ENCODE data around the gene KRTAP4-1.
"Not testable (repeated sequence)": the region's sequence is repeated elsewhere in the genome, so short reads cannot be mapped to it uniquely, and the experiment has no call there.

Gene KRTAP4-1

DNA sequence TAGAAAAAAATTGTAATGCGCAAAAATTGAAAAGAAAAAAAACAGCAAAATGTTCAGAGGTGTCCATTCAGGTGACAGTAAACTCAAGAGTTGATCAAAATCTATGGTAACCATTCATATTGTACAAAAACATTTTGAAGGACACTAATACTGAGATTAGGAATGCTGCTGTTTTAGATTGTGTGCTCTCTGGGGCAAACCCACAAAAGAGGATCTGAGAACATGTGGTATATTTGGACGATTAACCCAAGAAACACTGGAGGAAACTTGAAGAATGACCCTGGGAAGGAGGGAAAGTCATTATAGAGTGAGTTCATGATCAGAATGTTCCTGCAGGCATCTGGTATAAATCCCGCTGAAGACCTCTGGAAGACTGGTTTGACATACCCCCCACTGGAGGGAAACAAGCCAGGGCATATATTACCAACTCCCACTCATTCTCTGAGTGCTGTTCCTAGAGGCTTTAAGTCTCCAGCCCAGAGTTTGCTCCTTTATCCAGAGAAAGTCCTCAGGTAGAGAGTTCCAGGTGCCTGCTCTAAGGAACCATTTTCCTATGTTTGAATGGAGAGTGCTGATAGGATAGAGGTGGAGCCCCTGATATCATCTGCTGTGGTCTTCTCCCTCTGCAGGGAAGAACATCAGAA lies 7.8 kb downstream of the KRTAP4-1 start:
- no peak for DNase-seq (ENCODE audit: low read depth in 1 of 2, low spot score in 1 of 2)

DNA sequence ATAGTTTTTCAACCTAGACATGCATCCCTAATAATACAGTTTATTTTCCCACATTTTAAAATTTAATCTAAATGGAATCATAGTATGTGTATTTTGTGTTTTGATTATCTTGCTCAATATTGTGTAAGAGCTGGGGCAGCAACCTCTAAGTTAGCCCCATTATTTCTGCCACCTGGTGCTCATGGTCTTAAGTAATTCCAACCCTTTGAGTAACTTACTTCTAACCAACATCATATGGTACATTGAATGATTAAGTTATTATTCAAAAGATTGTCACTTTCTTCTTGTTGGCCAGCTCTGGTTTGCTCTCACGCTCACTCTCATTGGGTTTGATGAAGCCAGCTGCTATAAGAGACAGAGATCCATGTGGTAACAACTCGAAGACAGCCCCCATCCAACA lies 12.8 kb downstream of the KRTAP4-1 start:
- no peak for DNase-seq (ENCODE audit: low read depth in 1 of 2, low spot score in 1 of 2)

DNA sequence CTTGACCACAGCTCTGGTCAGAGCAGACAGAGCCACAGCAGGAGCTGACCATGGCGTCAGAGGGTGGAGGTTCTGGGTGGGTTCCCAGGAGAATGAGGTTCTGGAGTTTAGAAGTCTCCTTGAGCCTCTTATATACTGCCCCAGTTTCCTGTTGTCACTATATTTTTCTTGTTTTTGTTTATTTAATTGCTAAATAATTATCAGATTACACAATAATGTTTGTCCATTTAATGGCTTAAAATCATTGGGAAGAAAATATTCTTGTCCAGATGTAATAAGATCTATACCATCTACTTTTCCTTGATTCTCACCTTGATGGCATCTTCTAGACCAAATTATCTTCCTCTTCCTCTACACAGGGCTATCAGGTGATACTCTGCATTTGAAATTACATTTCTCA lies 16.6 kb downstream of the KRTAP4-1 start, which contains the start of gene KRTAP4-3:
Gene KRTAP4-3 (minus strand): TSS at position 101 of the 400 bp plus-strand sequence. CDS start 49 bp downstream, at position 52.
- DNase-seq (ENCODE audit: low read depth in 1 of 2, low spot score in 1 of 2): no peak

- no peak for DNase-seq (ENCODE audit: low read depth in 1 of 2, low spot score in 1 of 2)
These were observed 17.1 kb downstream of the KRTAP4-1 start for GRCh38 chr17:41167561-41167960.

DNA sequence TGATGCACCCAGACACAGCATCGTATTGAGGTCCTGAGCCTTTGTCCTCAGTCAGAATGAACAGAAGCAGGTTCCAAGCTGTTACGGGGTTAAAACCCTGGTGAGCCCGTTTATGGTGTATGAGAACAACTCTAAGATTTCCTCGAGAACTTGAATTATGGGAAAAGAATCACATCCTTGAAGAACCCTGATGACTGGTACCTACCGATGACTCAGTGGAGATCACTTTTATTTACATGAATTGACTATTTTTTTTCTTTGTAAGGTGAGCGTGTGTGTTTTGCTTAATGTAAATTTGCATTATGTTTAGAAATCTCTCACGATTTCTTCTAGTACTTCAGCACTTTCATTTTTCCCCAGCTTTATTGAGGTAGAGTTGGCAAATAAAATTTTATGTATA lies 20.9 kb downstream of the KRTAP4-1 start:
- no peak for DNase-seq (ENCODE audit: low read depth in 1 of 2, low spot score in 1 of 2)

DNA sequence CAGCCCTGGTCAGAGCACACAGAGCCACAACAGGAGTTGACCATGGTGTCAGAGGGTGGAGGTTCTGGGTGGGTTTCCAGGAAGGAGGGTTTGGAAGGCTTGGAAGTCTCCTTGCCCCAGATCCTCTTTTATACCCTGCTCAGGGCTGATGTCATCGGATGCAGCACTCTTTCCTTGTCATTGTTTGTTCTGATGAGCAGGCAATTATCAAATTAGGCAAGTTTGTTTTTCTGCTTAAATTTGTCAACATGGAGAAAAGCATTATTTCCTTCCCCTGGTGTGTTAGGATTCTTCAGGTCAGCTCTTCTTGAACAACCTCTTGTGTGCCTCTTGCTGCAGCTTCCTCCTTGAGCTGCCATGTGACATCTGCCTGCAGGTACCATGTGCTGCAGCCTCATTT lies 24.1 kb downstream of the KRTAP4-1 start, which contains the start of gene KRTAP4-4:
Gene KRTAP4-4 (minus strand): TSS at position 101 of the 400 bp plus-strand sequence. CDS start 57 bp downstream, at position 44.
- no peak for DNase-seq (ENCODE audit: low read depth in 1 of 2, low spot score in 1 of 2)

- not testable (repeated sequence) for DNase-seq (ENCODE audit: low read depth in 1 of 2, low spot score in 1 of 2)
These were observed 24.5 kb downstream of the KRTAP4-1 start for GRCh38 chr17:41160190-41160589.

- no peak for DNase-seq (ENCODE audit: low read depth in 1 of 2, low spot score in 1 of 2)
These were observed 30.9 kb downstream of the KRTAP4-1 start for GRCh38 chr17:41153856-41154255.

DNA sequence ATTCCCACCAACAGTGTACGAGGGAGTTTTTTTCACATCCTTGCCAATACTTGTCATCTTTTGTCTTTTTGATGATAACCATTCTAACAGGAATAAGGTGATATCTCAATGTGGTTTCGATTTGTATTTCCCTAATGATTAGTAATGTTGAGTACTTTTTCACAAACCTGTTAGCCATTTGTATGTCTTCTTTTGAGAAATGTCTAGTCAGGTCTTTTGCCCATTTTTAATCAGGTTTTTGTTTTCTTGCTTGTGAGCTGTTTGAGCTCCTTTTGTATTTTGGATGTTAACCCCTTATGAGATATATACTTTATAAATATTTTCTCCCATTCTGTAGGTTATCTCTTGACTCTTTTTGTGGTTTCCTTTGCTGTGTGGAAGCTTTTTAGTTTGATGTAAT lies 33.2 kb downstream of the KRTAP4-1 start:
- no peak for DNase-seq (ENCODE audit: low read depth in 1 of 2, low spot score in 1 of 2)

DNA sequence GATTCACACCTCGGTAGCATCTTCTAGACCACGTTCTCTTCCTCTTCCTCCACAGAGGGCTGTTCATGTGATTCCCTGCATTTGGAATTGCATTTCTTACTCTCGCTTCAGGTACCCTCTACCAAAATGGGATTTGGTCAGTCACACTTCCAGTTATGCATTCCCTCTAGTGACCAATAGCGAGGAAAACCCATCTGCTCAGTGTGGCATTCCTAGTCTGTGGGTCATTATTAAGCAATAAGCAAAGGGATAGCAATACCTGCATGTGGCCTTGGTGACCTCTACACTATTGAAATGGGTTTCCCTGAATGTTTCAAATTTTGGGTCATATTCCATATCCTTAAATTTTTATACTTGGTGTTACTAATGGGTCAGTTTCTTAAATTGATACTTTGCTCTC lies 34.7 kb downstream of the KRTAP4-1 start:
- DNase-seq (ENCODE audit: low read depth in 1 of 2, low spot score in 1 of 2): no peak

GRCh38 chr17:41149652-41149985 lies 35.1 kb downstream of the KRTAP4-1 start, which contains the start of gene KRTAP4-5:
KRTAP4-5 (minus strand) TSS chr17:41149825; CDS start chr17:41149767, 58 bp downstream.
- DNase-seq (ENCODE audit: low read depth in 1 of 2, low spot score in 1 of 2): no peak

GRCh38 chr17:41148971-41149651 lies 35.6 kb downstream of the KRTAP4-1 start:
- not testable (repeated sequence) for DNase-seq (ENCODE audit: low read depth in 1 of 2, low spot score in 1 of 2)

DNA sequence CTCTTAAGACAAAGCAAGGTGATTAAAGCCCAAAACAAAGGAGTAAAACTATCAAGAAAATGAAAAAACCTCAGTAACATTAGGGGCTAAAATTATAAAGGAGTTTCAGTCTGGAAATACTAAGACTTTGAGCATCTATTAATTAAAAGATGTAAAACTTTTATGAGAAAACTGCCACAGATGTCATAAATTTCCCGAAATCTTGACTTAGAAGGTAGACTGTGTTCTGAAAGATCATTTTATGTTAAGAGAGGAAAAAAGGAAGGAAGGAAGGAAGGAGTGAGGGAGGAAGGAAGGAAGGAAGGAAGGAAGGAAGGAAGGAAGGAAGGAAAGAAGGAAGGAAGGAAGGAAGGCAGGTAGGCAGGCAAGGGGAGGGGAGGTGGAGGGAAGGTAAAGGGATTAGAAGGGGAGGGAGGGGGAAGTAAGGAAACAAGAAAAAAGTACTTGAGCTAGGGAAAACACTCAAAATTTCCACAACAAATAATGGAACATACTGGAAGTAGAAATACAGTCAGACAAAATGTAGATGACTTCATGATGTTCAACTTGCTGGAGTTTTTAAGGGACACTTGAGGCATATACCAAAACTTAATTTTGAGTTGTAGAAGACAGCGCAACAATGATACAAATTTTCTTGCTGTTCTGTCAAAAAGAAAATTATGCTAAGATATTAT lies 37.0 kb downstream of the KRTAP4-1 start:
- DNase-seq (ENCODE audit: low read depth in 1 of 2, low spot score in 1 of 2): no peak

GRCh38 chr17:41145261-41145660 lies 39.5 kb downstream of the KRTAP4-1 start:
- DNase-seq (ENCODE audit: low read depth in 1 of 2, low spot score in 1 of 2): no peak

- DNase-seq (ENCODE audit: low read depth in 1 of 2, low spot score in 1 of 2): no peak
These were observed 39.9 kb downstream of the KRTAP4-1 start for GRCh38 chr17:41144846-41145245.

DNA sequence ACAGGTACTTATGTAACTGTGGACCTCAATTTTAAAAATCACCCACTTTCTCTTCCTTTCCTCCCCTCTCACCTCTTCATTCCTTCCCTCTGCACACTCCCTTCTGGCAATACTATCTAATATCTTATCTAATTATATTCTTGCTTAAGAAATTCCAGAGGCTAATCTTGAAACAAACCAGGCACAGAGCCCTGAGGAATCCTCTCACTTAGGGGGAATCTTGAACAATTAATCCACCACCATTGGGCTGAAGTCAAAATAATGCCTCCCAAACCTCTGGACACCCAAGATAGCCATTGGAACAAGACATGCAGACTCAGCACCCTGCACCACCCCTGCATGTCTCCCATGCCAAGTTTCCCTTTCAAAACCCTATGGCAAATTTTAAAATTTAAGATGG lies 43.4 kb downstream of the KRTAP4-1 start:
- DNase-seq (ENCODE audit: low read depth in 1 of 2, low spot score in 1 of 2): no peak

DNA sequence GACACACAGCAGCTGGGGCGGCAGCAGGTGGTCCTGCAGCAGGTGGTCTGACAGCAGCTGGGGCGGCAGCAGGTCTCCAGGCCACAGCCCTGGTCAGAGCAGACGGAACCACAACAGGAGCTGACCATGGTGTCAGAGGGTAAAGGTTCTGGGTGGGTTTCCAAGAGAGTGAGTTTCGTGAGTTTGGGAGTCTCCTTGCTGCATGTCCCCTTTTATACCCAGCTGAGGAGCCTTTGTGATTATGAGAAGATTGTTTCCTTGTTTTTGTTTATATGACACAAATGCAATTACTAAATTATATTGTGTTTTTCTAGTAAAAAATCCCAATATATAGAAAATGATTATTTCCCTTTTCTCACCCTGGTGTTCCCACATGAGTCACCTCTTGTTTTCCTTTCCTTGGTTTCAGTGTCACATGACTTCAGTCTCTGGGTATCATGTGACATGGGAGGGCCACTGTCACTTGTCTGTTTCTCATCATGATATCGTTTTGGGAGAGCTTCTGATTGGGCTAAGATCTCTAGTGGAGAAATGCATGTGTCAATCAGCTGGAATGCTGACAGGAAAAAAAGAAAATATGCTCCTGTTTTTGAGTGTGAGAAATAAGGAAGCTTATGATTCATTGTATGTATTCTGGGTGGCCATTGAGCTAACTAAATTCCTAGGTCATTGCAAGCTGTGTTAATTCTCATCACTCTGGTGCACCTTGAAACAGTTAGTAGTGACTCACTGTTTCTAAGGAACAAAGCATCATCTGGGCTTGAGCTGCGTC lies 44.2 kb downstream of the KRTAP4-1 start, which contains the start of gene KRTAP4-6:
Gene KRTAP4-6 (minus strand): TSS at position 185 of the 772 bp plus-strand sequence. CDS start 57 bp downstream, at position 128.
- DNase-seq (ENCODE audit: low read depth in 1 of 2, low spot score in 1 of 2): no peak

GRCh38 chr17:41139865-41140264 lies 44.8 kb downstream of the KRTAP4-1 start:
- not testable (repeated sequence) for DNase-seq (ENCODE audit: low read depth in 1 of 2, low spot score in 1 of 2)

All from activated T-helper 1 cell treated with anti-CD3 and anti-CD28 coated beads, Interleukin-2, amount 50 U/mL, for 16 hours (primary cell).